ENCODE data around the gene NID1. TPM values are rescaled to one million over a fixed set of nuclear protein-coding genes. Genes with fewer than 3 reads are reported as not detected.
"Not testable (repeated sequence)": the region's sequence is repeated elsewhere in the genome, so short reads cannot be mapped to it uniquely, and the experiment has no call there.

The NID1 gene
- total RNA-seq, 2 donors from 2014 or later, result 0.45 to 2.6 TPM

GRCh38 chr1:236101233-236102200, 36.6 kb upstream of the NID1 start:
- H3K9me3 ChIP-seq (ENCODE audit: control insufficient read depth, low read length, poor library complexity, severe bottlenecking), result peaks cover 7% of the 10 kb centered on the region
- H3K27ac Mint-ChIP-seq, result no peak overlapping the region
- no peaks in the 10 kb centered on the region for H3K4me1 Mint-ChIP-seq
- peaks cover 8% of the 10 kb centered on the region for H3K27me3 Mint-ChIP-seq
- no peak for DNase-seq
- H3K36me3 Mint-ChIP-seq (ENCODE audit: low read depth), result peaks cover 2% of the 10 kb centered on the region
- no peak for ATAC-seq
- no peak overlapping the region for H3K4me3 Mint-ChIP-seq

DNA sequence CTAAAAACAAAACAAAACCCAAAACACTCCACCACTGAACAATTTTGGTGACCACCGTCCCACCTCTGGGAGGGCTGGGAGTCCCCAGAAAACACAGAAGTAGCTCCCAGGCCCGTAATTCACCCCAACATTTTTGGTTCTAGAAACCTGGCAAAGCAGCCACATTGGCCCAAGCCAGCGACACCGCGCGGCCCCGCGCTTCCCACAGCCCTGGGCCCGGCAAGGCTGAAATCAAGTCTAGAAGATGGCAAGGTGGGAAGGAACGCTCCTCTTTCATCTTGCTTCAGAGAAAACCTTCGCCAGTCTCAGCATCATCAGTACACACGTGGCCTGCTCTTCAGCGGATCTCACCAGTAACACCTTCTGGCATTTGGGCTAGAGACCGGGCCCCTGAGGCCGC, 35.9 kb upstream of the NID1 start:
- Mint-ChIP-seq H3K36me3 (ENCODE audit: low read depth) (peaks cover 2% of the 10 kb centered on the region), H3K4me3 (no peak overlapping the region), H3K27ac (no peak overlapping the region), H3K27me3 (peaks cover 11% of the 10 kb centered on the region), H3K4me1 (no peaks in the 10 kb centered on the region)
- peaks cover 14% of the 10 kb centered on the region for H3K9me3 ChIP-seq (ENCODE audit: control insufficient read depth, low read length, poor library complexity, severe bottlenecking)
- no peak for DNase-seq
- no peak for ATAC-seq

GRCh38 chr1:236099355-236099974, 34.6 kb upstream of the NID1 start:
- H3K9me3 ChIP-seq (ENCODE audit: control insufficient read depth, low read length, poor library complexity, severe bottlenecking), result peaks cover 15% of the 10 kb centered on the region
- DNase-seq, result no peak
- no peak overlapping the region for H3K4me3 Mint-ChIP-seq
- no peaks in the 10 kb centered on the region for H3K4me1 Mint-ChIP-seq
- H3K36me3 Mint-ChIP-seq (ENCODE audit: low read depth), result peaks cover 2% of the 10 kb centered on the region
- no peak overlapping the region for H3K27ac Mint-ChIP-seq
- peaks cover 24% of the 10 kb centered on the region for H3K27me3 Mint-ChIP-seq
- no peak for ATAC-seq

- Mint-ChIP-seq H3K4me3 (no peak overlapping the region), H3K27me3 (peaks cover 28% of the 10 kb centered on the region), H3K27ac (no peak overlapping the region), H3K36me3 (ENCODE audit: low read depth) (peaks cover 4% of the 10 kb centered on the region), H3K4me1 (no peaks in the 10 kb centered on the region)
- H3K9me3 ChIP-seq (ENCODE audit: control insufficient read depth, low read length, poor library complexity, severe bottlenecking), result peaks cover 15% of the 10 kb centered on the region
- no peak for DNase-seq
- ATAC-seq, result no peak
Measured at GRCh38 chr1:236098267-236098666, 33.4 kb upstream of the NID1 start.

DNA sequence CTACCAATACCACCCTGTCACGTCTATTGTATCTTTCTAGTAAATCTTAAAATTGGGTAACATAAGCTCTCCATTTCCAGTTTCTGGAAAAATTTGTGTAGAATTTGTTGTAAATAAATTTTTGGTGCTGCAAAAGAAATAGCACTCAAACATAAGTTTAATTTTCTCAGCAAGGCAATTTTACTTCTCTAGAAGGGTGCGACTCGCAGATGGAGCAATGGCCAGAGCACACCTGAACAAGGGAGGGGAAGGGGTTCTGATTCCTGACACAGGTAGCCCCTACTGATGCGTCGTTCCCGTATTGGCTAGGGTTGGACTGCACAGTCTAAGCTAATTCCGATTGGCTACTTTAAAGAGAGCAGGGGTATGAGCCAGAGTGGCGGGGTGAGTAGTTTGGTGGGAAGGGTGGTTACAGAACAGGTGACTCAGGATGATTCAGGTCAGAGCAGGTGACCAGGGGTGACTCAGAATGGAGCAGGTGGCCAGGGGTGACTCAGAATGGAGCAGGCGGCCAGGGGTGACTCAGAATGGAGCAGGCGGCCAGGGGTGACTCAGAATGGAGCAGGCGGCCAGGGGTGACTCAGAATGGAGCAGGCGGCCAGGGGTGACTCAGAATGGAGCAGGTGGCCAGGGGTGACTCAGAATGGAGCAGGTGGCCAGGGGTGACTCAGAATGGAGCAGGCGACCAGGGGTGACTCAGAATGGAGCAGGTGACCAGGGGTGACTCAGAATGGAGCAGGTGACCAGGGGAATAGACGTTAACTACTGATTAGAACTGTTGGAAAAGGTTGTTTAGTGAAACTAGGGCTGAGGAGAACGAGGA, 32.0 kb upstream of the NID1 start:
- H3K27me3 Mint-ChIP-seq, result peaks cover 37% of the 10 kb centered on the region
- H3K36me3 Mint-ChIP-seq (ENCODE audit: low read depth); H3K27ac Mint-ChIP-seq; H3K4me1 Mint-ChIP-seq: not testable (repeated sequence)
- ATAC-seq (peak; percentile 70), DNase-seq (peak; percentile 38 to 95 (median 66))
- H3K4me3 Mint-ChIP-seq, result peak overlapping the region; percentile 53
- peaks cover 15% of the 10 kb centered on the region for H3K9me3 ChIP-seq (ENCODE audit: control insufficient read depth, low read length, poor library complexity, severe bottlenecking)

- DNase-seq (no peak), ATAC-seq (no peak)
- Mint-ChIP-seq H3K27me3 (peaks cover 44% of the 10 kb centered on the region), H3K36me3 (ENCODE audit: low read depth) (peaks cover 4% of the 10 kb centered on the region), H3K4me1 (no peaks in the 10 kb centered on the region), H3K4me3 (no peak overlapping the region), H3K27ac (no peak overlapping the region)
- peaks cover 15% of the 10 kb centered on the region for H3K9me3 ChIP-seq (ENCODE audit: control insufficient read depth, low read length, poor library complexity, severe bottlenecking)
Measured at GRCh38 chr1:236095705-236096520, 31.0 kb upstream of the NID1 start.

DNA sequence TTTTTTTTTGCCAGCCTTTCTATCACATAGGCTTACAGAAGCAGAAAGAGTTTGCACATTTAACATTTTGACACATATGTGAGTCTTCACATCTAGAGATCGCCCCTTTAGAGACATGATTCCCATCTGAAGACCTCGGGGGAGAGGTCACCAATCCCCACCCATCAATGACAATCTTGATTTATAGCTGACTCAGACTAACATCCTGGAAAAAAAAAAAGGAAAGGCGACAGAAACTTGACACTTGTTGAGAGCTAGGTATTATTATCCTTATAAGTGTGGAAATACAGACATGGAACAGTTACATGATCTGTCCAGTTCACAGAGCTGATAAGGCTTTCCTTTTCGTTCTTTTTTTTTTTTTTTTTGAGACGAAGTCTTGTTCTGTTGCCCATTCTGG, 28.0 kb upstream of the NID1 start:
- DNase-seq, result no peak
- Mint-ChIP-seq H3K4me1 (no peaks in the 10 kb centered on the region), H3K4me3 (no peak overlapping the region), H3K27ac (no peak overlapping the region), H3K36me3 (ENCODE audit: low read depth) (peaks cover 4% of the 10 kb centered on the region), H3K27me3 (peaks cover 44% of the 10 kb centered on the region)
- no peak for ATAC-seq
- peaks cover 15% of the 10 kb centered on the region for H3K9me3 ChIP-seq (ENCODE audit: control insufficient read depth, low read length, poor library complexity, severe bottlenecking)

GRCh38 chr1:236091933-236092318, 27.0 kb upstream of the NID1 start:
- ATAC-seq, result no peak
- DNase-seq, result no peak
- Mint-ChIP-seq H3K27ac (no peak overlapping the region), H3K4me3 (no peak overlapping the region), H3K36me3 (ENCODE audit: low read depth) (peaks cover 2% of the 10 kb centered on the region), H3K27me3 (peaks cover 44% of the 10 kb centered on the region), H3K4me1 (no peaks in the 10 kb centered on the region)
- H3K9me3 ChIP-seq (ENCODE audit: control insufficient read depth, low read length, poor library complexity, severe bottlenecking), result peaks cover 11% of the 10 kb centered on the region

DNA sequence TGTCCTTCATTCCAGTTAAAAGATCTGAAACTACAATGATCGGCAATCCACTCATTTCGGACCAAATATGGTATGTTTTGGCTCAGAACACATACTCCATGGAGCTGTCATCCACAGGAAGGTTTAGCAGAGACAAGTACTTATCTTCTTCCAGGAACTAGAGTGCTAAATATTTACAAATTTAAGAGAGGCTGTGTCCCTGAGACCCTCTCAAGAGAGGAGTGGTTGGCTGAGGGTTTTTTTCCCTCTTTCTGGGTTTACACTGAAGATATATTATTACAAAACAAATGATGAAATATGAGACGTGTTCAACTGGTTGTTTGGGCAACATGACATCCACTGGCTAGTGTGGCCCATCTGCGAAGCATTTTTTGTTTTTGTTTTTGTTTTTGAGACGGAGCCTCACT, 25.9 kb upstream of the NID1 start:
- Mint-ChIP-seq H3K27me3 (peaks cover 38% of the 10 kb centered on the region), H3K36me3 (ENCODE audit: low read depth) (peaks cover 2% of the 10 kb centered on the region), H3K4me3 (no peak overlapping the region), H3K27ac (no peak overlapping the region), H3K4me1 (no peaks in the 10 kb centered on the region)
- ATAC-seq (no peak), DNase-seq (no peak)
- H3K9me3 ChIP-seq (ENCODE audit: control insufficient read depth, low read length, poor library complexity, severe bottlenecking), result peaks cover under 1% of the 10 kb centered on the region

- Mint-ChIP-seq H3K4me1 (no peaks in the 10 kb centered on the region), H3K4me3 (no peak overlapping the region), H3K36me3 (ENCODE audit: low read depth) (peaks cover under 1% of the 10 kb centered on the region), H3K27ac (no peak overlapping the region), H3K27me3 (peaks cover 22% of the 10 kb centered on the region)
- ATAC-seq, result peak; percentile 27
- no peaks in the 10 kb centered on the region for H3K9me3 ChIP-seq (ENCODE audit: control insufficient read depth, low read length, poor library complexity, severe bottlenecking)
- no peak for DNase-seq
Measured at GRCh38 chr1:236089046-236089773, 24.3 kb upstream of the NID1 start.

- Mint-ChIP-seq H3K27ac (no peak overlapping the region), H3K27me3 (peaks cover 4% of the 10 kb centered on the region), H3K4me1 (no peaks in the 10 kb centered on the region), H3K4me3 (no peak overlapping the region), H3K36me3 (ENCODE audit: low read depth) (no peaks in the 10 kb centered on the region)
- DNase-seq, result no peak
- no peaks in the 10 kb centered on the region for H3K9me3 ChIP-seq (ENCODE audit: control insufficient read depth, low read length, poor library complexity, severe bottlenecking)
- no peak for ATAC-seq
Measured at GRCh38 chr1:236086537-236086936, 21.6 kb upstream of the NID1 start.

DNA sequence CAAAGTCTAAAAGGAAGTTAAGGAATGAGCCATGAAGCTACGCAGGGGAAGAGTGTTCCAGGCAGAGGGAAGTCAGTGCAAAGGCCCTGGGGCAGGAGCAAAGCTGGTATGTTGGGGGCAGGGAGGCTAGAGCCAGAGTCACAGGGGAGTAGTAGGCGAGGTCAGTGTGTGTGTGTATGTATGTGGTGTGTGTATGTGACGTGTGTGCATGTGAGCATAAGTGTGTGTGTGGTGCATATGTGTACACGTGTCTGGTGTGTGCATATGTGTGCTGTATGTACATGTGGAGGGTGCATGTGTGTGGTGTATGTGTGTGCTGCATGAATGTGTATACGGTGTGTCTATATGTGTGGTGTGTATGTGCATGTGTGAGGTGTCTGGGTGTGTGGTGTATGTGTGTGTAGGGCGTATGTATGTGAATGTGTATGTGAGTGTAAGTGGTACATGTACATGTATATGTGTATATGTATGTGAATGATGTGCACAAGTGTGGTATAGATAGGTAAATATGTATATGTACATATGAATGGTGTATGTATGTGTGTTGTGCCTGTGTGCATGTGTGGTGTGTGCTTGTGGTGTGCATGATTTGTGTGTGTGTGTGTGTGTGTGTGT, 20.8 kb upstream of the NID1 start:
- H3K9me3 ChIP-seq (ENCODE audit: control insufficient read depth, low read length, poor library complexity, severe bottlenecking), result no peaks in the 10 kb centered on the region
- no peaks in the 10 kb centered on the region for H3K27me3 Mint-ChIP-seq
- no peaks in the 10 kb centered on the region for H3K4me1 Mint-ChIP-seq
- DNase-seq, result no peak
- no peaks in the 10 kb centered on the region for H3K36me3 Mint-ChIP-seq (ENCODE audit: low read depth)
- no peak overlapping the region for H3K27ac Mint-ChIP-seq
- no peak overlapping the region for H3K4me3 Mint-ChIP-seq
- no peak for ATAC-seq

All from T-helper 17 cell (primary cell).